Suprapubic skin (tissue), 3 donors: ENCODE data around the gene ALG6.

ENCODE experiments used
- EP300 ChIP-seq: sonication (generic); formaldehyde crosslinking; IDR thresholded peaks from one replicate; pipeline ENCODE4 v1.6.1; 2017; ENCODE audit warnings: antibody characterized with exemption
- POLR2A ChIP-seq, 2 donors: fragments of 450-650 bp; IDR thresholded peaks; one replicate each; pipeline ENCODE4 v1.6.1; 2017; ENCODE audit warnings: antibody characterized with exemption in 2 of 2, mild to moderate bottlenecking in 2 of 2, moderate library complexity in 2 of 2
- TF ChIP-seq, protein P1 (sequence below), 2 donors: fragments of 200-600 bp in 1 of 2; fragments of 450-650 bp in 1 of 2; sonication (generic) in 1 of 2; IDR thresholded peaks; one replicate each; pipeline ENCODE4 v1.5.1; 2016 to 2019; ENCODE audit warnings: antibody characterized with exemption in 2 of 2, mild to moderate bottlenecking in 1 of 2, moderate library complexity in 1 of 2

- TF ChIP-seq, protein P1, sequence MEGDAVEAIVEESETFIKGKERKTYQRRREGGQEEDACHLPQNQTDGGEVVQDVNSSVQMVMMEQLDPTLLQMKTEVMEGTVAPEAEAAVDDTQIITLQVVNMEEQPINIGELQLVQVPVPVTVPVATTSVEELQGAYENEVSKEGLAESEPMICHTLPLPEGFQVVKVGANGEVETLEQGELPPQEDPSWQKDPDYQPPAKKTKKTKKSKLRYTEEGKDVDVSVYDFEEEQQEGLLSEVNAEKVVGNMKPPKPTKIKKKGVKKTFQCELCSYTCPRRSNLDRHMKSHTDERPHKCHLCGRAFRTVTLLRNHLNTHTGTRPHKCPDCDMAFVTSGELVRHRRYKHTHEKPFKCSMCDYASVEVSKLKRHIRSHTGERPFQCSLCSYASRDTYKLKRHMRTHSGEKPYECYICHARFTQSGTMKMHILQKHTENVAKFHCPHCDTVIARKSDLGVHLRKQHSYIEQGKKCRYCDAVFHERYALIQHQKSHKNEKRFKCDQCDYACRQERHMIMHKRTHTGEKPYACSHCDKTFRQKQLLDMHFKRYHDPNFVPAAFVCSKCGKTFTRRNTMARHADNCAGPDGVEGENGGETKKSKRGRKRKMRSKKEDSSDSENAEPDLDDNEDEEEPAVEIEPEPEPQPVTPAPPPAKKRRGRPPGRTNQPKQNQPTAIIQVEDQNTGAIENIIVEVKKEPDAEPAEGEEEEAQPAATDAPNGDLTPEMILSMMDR (IDR thresholded peaks at IDR 0.05), result no peak
- TF ChIP-seq POLR2A (IDR thresholded peaks at IDR 0.05) (no peak), EP300 (no peak)
Observed at GRCh38 chr1:63324779-63325119, 42.7 kb upstream of the ALG6 start.
